H1 (cell line): ENCODE data around the gene PDE4B. TPM values are rescaled to one million over a fixed set of nuclear protein-coding genes. Genes with fewer than 3 reads are reported as not detected.

Experiments
- polyA plus RNA-seq, 7 experiments: library from polyadenylated mRNA; depleted of rRNA in 3 of 7; stranded (reverse) in 5 of 7; unstranded in 2 of 7; fragments of >200 nt in 5 of 7; fragments of 200-250 nt in 2 of 7; gene quantifications; 1 replicate in 5 of 7; 2 replicates in 1 of 7; 4 replicates in 1 of 7; pipeline versions ENCODE4 v1.2.1 to v1.2.3, GENCODE V29; 2011 to 2013; ENCODE audit warnings: missing spikeins in 2 of 7, mixed read lengths in 2 of 7
- total RNA-seq: library from RNA; stranded (reverse); fragmentation: NEBNext Ultra II Directional; extraction: Animal tissue kit (Norgen Biotek cat#: 25700); gene quantifications from 2 replicates; pipeline ENCODE4 v1.2.1, GENCODE V29; 2021
- TF ChIP-seq, protein P1 (sequence below), 3 experiments: IDR thresholded peaks; 1 replicate in 2 of 3; 2 replicates in 1 of 3; pipeline versions ENCODE4 v1.5.1 to v1.6.1; 2011; ENCODE audit warnings: low read length in 3 of 3, mild to moderate bottlenecking in 3 of 3, inconsistent platforms in 2 of 3, low read depth in 1 of 3, moderate library complexity in 1 of 3; ENCODE audit not compliant: insufficient read depth in 1 of 3; ENCODE audit errors: control extremely low read depth in 1 of 3

Gene PDE4B
- total and polyA plus RNA-seq, 2 of the 8 experiments (the other 6 are each of a cell fraction or from before 2014, with no cell fraction given) = 5.0 to 15.1 TPM

DNA sequence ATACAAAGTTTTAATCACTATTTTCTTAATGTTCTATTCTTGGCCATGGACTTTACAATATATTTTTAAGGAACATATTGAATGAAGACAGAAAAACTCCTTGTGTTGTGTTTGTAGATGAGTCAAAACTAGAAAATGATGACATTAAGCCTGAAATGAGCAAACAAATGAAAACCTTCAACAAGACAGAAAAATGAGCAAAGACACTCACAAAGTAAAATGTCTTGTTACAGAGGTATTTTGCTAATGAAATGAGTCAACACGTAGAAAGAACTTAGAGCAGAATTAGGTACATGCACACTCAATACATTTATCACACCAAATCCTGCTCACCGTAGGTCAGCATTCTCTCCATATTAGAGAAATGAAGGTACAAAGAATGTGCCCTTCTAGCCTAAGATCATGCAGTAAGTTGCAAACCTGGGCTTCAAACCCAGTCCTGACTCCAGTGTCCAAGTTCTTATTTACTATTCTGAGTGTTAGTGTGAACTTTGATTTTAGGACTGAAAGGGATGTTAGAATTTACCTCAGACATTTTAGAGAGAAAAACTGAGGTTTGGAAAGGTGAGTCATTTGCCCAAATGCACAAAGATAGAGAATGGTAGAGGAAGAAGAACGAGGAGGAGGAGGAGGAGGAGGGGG lies 607.3 kb downstream of the PDE4B start (continued):
- TF ChIP-seq, protein P1, sequence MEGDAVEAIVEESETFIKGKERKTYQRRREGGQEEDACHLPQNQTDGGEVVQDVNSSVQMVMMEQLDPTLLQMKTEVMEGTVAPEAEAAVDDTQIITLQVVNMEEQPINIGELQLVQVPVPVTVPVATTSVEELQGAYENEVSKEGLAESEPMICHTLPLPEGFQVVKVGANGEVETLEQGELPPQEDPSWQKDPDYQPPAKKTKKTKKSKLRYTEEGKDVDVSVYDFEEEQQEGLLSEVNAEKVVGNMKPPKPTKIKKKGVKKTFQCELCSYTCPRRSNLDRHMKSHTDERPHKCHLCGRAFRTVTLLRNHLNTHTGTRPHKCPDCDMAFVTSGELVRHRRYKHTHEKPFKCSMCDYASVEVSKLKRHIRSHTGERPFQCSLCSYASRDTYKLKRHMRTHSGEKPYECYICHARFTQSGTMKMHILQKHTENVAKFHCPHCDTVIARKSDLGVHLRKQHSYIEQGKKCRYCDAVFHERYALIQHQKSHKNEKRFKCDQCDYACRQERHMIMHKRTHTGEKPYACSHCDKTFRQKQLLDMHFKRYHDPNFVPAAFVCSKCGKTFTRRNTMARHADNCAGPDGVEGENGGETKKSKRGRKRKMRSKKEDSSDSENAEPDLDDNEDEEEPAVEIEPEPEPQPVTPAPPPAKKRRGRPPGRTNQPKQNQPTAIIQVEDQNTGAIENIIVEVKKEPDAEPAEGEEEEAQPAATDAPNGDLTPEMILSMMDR (IDR thresholded peaks at IDR 0.05; ENCODE audit: control extremely low read depth in 1 of 3, insufficient read depth in 1 of 3, low read depth in 1 of 3, low read length in 3 of 3) = no peak
- TF ChIP-seq, all 59 proteins: peak for 0
